ENCODE measurements around the gene CRYGA.
"Not testable (repeated sequence)": the region's sequence is repeated elsewhere in the genome, so short reads cannot be mapped to it uniquely, and the experiment has no call there.

Gene CRYGA

GRCh38 chr2:208164951-208165755 is 1.8 kb upstream of the CRYGA start:
- no peak for DNase-seq (ENCODE audit: low read depth)

GRCh38 chr2:208156439-208156838 is 7.0 kb downstream of the CRYGA start:
- no peak for DNase-seq (ENCODE audit: low read depth)

- DNase-seq (ENCODE audit: low read depth) = no peak
These were observed 10.2 kb downstream of the CRYGA start for GRCh38 chr2:208153156-208153555.

GRCh38 chr2:208150956-208151355 is 12.4 kb downstream of the CRYGA start:
- no peak for DNase-seq (ENCODE audit: low read depth)

GRCh38 chr2:208150094-208150493 is 13.3 kb downstream of the CRYGA start:
- DNase-seq (ENCODE audit: low read depth) = no peak

GRCh38 chr2:208148803-208149202 is 14.6 kb downstream of the CRYGA start:
- no peak for DNase-seq (ENCODE audit: low read depth)

GRCh38 chr2:208147759-208148158 is 15.6 kb downstream of the CRYGA start:
- no peak for DNase-seq (ENCODE audit: low read depth)

- no peak for DNase-seq (ENCODE audit: low read depth)
These were observed 16.4 kb downstream of the CRYGA start for GRCh38 chr2:208147008-208147407.

- no peak for DNase-seq (ENCODE audit: low read depth)
These were observed 17.4 kb downstream of the CRYGA start, which contains the start of gene CRYGB for GRCh38 chr2:208146006-208146405. TSS of gene CRYGB (minus strand) at chr2:208146158. CDS start at chr2:208146120, 38 bp downstream.

- no peak for DNase-seq (ENCODE audit: low read depth)
These were observed 20.2 kb downstream of the CRYGA start for GRCh38 chr2:208142925-208143799.

- DNase-seq (ENCODE audit: low read depth) = no peak
These were observed 21.0 kb downstream of the CRYGA start for GRCh38 chr2:208142240-208142924.

- DNase-seq (ENCODE audit: low read depth) = no peak
These were observed 23.9 kb downstream of the CRYGA start for GRCh38 chr2:208139447-208139846.

GRCh38 chr2:208138334-208138733 is 25.1 kb downstream of the CRYGA start:
- DNase-seq (ENCODE audit: low read depth) = not testable (repeated sequence)

GRCh38 chr2:208136716-208137094 is 26.7 kb downstream of the CRYGA start:
- DNase-seq (ENCODE audit: low read depth) = no peak

- DNase-seq (ENCODE audit: low read depth) = no peak
These were observed 27.3 kb downstream of the CRYGA start for GRCh38 chr2:208135794-208136715.

GRCh38 chr2:208134928-208135586 is 28.3 kb downstream of the CRYGA start:
- no peak for DNase-seq (ENCODE audit: low read depth)

GRCh38 chr2:208130712-208131110 is 32.7 kb downstream of the CRYGA start:
- no peak for DNase-seq (ENCODE audit: low read depth)

GRCh38 chr2:208129744-208130711 is 33.4 kb downstream of the CRYGA start, which contains the start of gene CRYGC:
TSS of gene CRYGC (minus strand) at chr2:208129828. CDS start at chr2:208129792, 36 bp downstream.
- DNase-seq (ENCODE audit: low read depth) = no peak

GRCh38 chr2:208128136-208128535 is 35.3 kb downstream of the CRYGA start:
- DNase-seq (ENCODE audit: low read depth) = no peak

Measured in non-pigmented ciliary epithelial cell (primary cell).